Measurements from ENCODE around the gene BLTP3A.
"Not testable (repeated sequence)": the region's sequence is repeated elsewhere in the genome, so short reads cannot be mapped to it uniquely, and the experiment has no call there.

BLTP3A gene

GRCh38 chr6:34817446-34817845 lies 25.6 kb downstream of the BLTP3A start:
- H3K36me3 ChIP-seq (ENCODE audit: control insufficient read depth, insufficient read depth, low read length) = peaks cover 4% of the 10 kb centered on the region
- H3K4me3 ChIP-seq (ENCODE audit: low read depth, low read length) = no peak overlapping the region
- no peak overlapping the region for H3K9ac ChIP-seq (ENCODE audit: low read depth, low read length)
- H3K4me1 ChIP-seq (ENCODE audit: control insufficient read depth, insufficient read depth, low read length) = no peaks in the 10 kb centered on the region
- no peaks in the 10 kb centered on the region for H3K27me3 ChIP-seq (ENCODE audit: control insufficient read depth, insufficient read depth, low read length)
- H3K9me3 ChIP-seq (ENCODE audit: control insufficient read depth, insufficient read depth, low read length) = no peaks in the 10 kb centered on the region

DNA sequence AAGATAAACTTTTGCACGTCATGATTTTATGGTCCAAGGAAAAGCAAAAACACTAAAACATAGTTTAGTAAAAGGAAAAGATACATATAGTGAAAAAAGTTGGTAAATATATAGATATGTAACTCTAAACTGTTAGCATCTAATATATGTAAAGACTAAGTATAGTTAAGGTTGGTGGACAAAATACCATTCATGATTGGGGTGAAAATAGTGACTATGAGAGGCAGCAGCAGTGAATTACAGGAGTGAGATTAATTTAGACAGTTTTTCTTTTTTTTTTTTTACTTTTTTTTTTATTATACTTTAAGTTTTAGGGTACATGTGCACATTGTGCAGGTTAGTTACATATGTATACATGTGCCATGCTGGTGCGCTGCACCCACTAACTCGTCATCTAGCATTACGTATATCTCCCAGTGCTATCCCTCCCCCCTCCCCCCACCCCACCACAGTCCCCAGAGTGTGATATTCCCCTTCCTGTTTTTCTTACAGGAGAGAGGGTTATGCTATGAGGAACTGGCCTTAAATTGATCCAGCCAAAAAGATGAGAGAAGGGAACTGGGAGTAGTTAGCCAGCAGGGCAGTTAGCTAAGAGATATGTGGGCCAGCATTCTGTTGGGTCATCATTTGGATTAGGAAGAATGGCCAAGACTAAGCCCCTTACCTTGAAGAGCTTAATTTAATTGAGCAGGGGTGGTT lies 27.1 kb downstream of the BLTP3A start:
- not testable (repeated sequence) for H3K9me3 ChIP-seq (ENCODE audit: control insufficient read depth, insufficient read depth, low read length); H3K27me3 ChIP-seq (ENCODE audit: control insufficient read depth, insufficient read depth, low read length); H3K4me1 ChIP-seq (ENCODE audit: control insufficient read depth, insufficient read depth, low read length); H3K9ac ChIP-seq (ENCODE audit: low read depth, low read length); H3K4me3 ChIP-seq (ENCODE audit: low read depth, low read length)
- H3K36me3 ChIP-seq (ENCODE audit: control insufficient read depth, insufficient read depth, low read length) = peaks cover 11% of the 10 kb centered on the region

- Histone ChIP-seq H3K36me3 (ENCODE audit: control insufficient read depth, insufficient read depth, low read length) (peaks cover 11% of the 10 kb centered on the region), H3K4me3 (ENCODE audit: low read depth, low read length) (no peak overlapping the region), H3K27me3 (ENCODE audit: control insufficient read depth, insufficient read depth, low read length) (no peaks in the 10 kb centered on the region), H3K9ac (ENCODE audit: low read depth, low read length) (no peak overlapping the region), H3K9me3 (ENCODE audit: control insufficient read depth, insufficient read depth, low read length) (no peaks in the 10 kb centered on the region), H3K4me1 (ENCODE audit: control insufficient read depth, insufficient read depth, low read length) (no peaks in the 10 kb centered on the region)
These were observed 27.9 kb downstream of the BLTP3A start for GRCh38 chr6:34819571-34820480.

DNA sequence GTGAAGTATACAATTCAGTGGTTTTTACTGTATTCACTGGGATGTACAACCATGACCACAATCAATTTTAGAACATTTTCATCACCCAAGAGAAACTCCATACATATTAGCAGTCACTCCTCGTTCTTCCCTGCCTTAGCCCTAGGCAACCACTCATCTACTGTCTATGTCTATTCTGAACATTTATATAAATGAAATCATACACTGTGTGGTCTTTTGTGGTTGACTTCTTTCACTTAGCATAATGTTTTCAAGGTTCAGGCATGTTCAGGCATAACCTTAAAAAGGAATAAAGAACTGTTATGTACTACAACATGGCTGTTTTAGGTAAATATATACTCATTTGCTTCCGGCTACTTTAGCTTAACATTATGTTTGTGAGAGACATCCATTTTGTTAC lies 37.3 kb downstream of the BLTP3A start:
- Histone ChIP-seq H3K4me1 (ENCODE audit: control insufficient read depth, insufficient read depth, low read length) (no peaks in the 10 kb centered on the region), H3K9me3 (ENCODE audit: control insufficient read depth, insufficient read depth, low read length) (no peaks in the 10 kb centered on the region), H3K9ac (ENCODE audit: low read depth, low read length) (no peak overlapping the region), H3K27me3 (ENCODE audit: control insufficient read depth, insufficient read depth, low read length) (no peaks in the 10 kb centered on the region), H3K4me3 (ENCODE audit: low read depth, low read length) (no peak overlapping the region), H3K36me3 (ENCODE audit: control insufficient read depth, insufficient read depth, low read length) (peaks cover 4% of the 10 kb centered on the region)

DNA sequence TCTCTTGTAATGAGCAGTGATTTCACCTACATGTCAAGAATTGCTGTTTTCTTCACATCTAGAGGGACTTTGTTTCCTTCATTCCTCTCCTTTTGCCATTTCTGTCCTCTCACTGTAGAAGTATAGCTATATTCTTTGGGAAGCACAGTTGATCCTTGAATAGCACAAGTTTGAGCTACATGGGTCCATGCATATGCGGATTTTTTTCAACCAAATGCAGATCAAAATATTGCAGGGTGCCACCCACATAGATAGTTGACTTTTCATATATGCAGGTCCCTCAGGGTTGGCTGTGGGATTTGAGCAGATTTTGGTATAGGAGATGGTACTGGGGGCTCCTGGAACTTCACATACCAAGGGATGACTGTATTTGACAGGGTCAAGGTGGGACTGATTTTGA lies 41.1 kb downstream of the BLTP3A start:
- Histone ChIP-seq H3K27me3 (ENCODE audit: control insufficient read depth, insufficient read depth, low read length) (no peaks in the 10 kb centered on the region), H3K9me3 (ENCODE audit: control insufficient read depth, insufficient read depth, low read length) (no peaks in the 10 kb centered on the region), H3K36me3 (ENCODE audit: control insufficient read depth, insufficient read depth, low read length) (peaks cover 10% of the 10 kb centered on the region), H3K4me3 (ENCODE audit: low read depth, low read length) (no peak overlapping the region), H3K9ac (ENCODE audit: low read depth, low read length) (no peak overlapping the region), H3K4me1 (ENCODE audit: control insufficient read depth, insufficient read depth, low read length) (no peaks in the 10 kb centered on the region)

DNA sequence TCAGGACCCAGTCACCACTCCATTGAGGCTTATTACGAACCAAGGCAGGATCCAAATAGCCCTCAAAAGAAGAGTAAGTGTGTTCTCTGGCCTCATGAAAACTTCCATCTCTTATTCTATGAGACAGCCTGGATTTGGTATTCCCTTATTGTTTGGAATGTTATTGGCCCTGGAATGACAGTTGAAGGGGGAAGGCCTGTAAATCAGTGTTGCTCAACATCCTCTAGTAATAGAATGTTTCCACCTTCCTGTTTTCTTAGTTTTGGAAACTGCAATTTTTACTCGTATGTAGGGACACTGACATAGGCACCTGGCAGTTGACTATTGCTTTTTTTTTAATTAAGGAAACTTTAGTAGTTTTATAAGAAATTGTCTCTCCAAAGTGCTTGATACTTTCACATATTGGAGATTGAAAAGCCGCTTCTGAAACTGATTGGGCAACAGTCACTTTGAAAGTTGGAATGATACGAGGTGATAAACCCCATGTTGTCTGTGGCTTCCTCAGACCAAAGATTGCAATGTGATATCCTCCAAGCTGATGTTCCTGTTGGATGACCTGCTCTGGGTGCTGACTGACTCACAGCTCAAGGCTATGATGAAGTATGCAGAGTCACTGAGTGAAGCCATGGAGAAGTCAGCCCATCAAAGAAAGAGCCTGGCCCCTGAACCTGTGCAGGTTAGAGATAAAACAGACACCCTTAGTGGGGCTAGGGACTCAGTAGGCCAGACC lies 43.1 kb downstream of the BLTP3A start:
- Histone ChIP-seq H3K4me1 (ENCODE audit: control insufficient read depth, insufficient read depth, low read length) (no peaks in the 10 kb centered on the region), H3K4me3 (ENCODE audit: low read depth, low read length) (no peak overlapping the region), H3K36me3 (ENCODE audit: control insufficient read depth, insufficient read depth, low read length) (peaks cover 10% of the 10 kb centered on the region), H3K9me3 (ENCODE audit: control insufficient read depth, insufficient read depth, low read length) (no peaks in the 10 kb centered on the region), H3K9ac (ENCODE audit: low read depth, low read length) (no peak overlapping the region), H3K27me3 (ENCODE audit: control insufficient read depth, insufficient read depth, low read length) (no peaks in the 10 kb centered on the region)

- Histone ChIP-seq H3K4me1 (ENCODE audit: control insufficient read depth, insufficient read depth, low read length) (no peaks in the 10 kb centered on the region), H3K27me3 (ENCODE audit: control insufficient read depth, insufficient read depth, low read length) (no peaks in the 10 kb centered on the region), H3K36me3 (ENCODE audit: control insufficient read depth, insufficient read depth, low read length) (peaks cover 10% of the 10 kb centered on the region), H3K9me3 (ENCODE audit: control insufficient read depth, insufficient read depth, low read length) (no peaks in the 10 kb centered on the region), H3K9ac (ENCODE audit: low read depth, low read length) (no peak overlapping the region), H3K4me3 (ENCODE audit: low read depth, low read length) (no peak overlapping the region)
These were observed 44.1 kb downstream of the BLTP3A start for GRCh38 chr6:34836008-34836407.

GRCh38 chr6:34836451-34836850 lies 44.6 kb downstream of the BLTP3A start:
- Histone ChIP-seq H3K9me3 (ENCODE audit: control insufficient read depth, insufficient read depth, low read length) (no peaks in the 10 kb centered on the region), H3K4me1 (ENCODE audit: control insufficient read depth, insufficient read depth, low read length) (no peaks in the 10 kb centered on the region), H3K9ac (ENCODE audit: low read depth, low read length) (no peak overlapping the region), H3K27me3 (ENCODE audit: control insufficient read depth, insufficient read depth, low read length) (no peaks in the 10 kb centered on the region), H3K36me3 (ENCODE audit: control insufficient read depth, insufficient read depth, low read length) (peaks cover 10% of the 10 kb centered on the region), H3K4me3 (ENCODE audit: low read depth, low read length) (no peak overlapping the region)

DNA sequence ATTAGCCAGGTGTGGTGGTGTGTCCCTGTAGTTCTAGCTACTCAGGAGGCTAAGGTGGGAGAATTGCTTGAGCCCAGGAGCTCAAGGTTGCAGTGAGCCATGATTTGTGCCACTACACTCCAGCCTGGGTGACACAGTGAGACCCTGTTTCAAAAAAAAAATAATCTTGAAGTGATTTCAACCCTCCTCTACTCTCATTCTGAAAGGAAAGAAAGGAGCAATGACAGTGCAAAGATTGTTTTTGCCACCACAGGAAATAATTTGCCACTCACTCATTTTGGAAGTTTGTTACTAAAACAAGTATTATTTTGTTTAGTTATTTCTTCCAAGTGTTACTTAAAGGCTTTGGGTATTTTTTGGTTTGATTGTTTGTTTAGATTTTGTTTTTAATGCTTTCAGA lies 45.6 kb downstream of the BLTP3A start:
- Histone ChIP-seq H3K27me3 (ENCODE audit: control insufficient read depth, insufficient read depth, low read length) (no peaks in the 10 kb centered on the region), H3K36me3 (ENCODE audit: control insufficient read depth, insufficient read depth, low read length) (peaks cover 10% of the 10 kb centered on the region)

DNA sequence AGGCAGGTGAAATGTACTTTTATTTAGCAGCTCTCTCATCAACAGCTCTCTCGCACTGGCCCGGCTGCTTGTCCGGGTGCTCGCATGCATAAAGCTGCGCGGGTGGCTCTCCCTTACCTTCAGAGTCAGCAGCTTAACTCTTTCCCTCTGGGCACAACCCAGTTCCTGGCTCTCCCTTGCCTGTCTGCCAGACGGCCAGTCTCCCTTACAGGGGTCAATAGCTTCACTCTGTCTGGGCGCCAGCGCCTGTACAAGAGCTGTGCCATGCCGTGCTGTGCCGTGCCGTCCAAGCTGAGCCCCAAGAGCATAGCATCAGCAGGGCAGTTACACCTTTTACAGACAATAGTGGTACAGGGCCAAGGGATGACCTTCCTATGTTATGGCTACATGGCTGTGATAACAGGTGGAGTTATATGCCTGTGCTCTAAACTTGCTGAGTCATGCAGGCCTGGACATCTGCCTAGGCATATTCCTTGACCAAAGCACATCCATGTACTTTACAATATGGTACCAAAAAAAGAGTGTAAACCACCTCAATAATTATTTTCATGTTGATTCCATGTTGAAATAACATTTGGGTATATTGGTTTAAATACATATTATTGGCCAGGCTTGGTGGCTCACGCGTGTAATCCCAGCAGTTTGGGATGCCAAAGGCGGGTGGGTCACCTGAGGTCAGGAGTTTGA lies 47.9 kb downstream of the BLTP3A start:
- H3K4me3 ChIP-seq (ENCODE audit: low read depth, low read length) = no peak overlapping the region
- H3K36me3 ChIP-seq (ENCODE audit: control insufficient read depth, insufficient read depth, low read length) = peaks cover 9% of the 10 kb centered on the region
- H3K27me3 ChIP-seq (ENCODE audit: control insufficient read depth, insufficient read depth, low read length) = no peaks in the 10 kb centered on the region
- no peaks in the 10 kb centered on the region for H3K9me3 ChIP-seq (ENCODE audit: control insufficient read depth, insufficient read depth, low read length)
- H3K9ac ChIP-seq (ENCODE audit: low read depth, low read length) = no peak overlapping the region
- H3K4me1 ChIP-seq (ENCODE audit: control insufficient read depth, insufficient read depth, low read length) = no peaks in the 10 kb centered on the region

More for the DNA sequence above, 45.6 kb downstream of the BLTP3A start:
- Histone ChIP-seq H3K9ac (ENCODE audit: low read depth, low read length) (no peak overlapping the region), H3K4me3 (ENCODE audit: low read depth, low read length) (no peak overlapping the region), H3K4me1 (ENCODE audit: control insufficient read depth, insufficient read depth, low read length) (no peaks in the 10 kb centered on the region), H3K9me3 (ENCODE audit: control insufficient read depth, insufficient read depth, low read length) (no peaks in the 10 kb centered on the region)
